Stimulated activated CD4-positive, alpha-beta T cell treated with anti-CD3 and anti-CD28 coated beads, Interleukin-4, amount 100 ng/mL, for 4 hours (primary cell): Measurements from ENCODE around the gene SOX18.
A peak's percentile ranks its signal among the peaks of the same experiment; 100 is the strongest.

Experiments used
- DNase-seq, 2 experiments: peaks; one replicate each; pipeline ENCODE4 v3.0.0-alpha.2; 2020

The SOX18 gene

DNA sequence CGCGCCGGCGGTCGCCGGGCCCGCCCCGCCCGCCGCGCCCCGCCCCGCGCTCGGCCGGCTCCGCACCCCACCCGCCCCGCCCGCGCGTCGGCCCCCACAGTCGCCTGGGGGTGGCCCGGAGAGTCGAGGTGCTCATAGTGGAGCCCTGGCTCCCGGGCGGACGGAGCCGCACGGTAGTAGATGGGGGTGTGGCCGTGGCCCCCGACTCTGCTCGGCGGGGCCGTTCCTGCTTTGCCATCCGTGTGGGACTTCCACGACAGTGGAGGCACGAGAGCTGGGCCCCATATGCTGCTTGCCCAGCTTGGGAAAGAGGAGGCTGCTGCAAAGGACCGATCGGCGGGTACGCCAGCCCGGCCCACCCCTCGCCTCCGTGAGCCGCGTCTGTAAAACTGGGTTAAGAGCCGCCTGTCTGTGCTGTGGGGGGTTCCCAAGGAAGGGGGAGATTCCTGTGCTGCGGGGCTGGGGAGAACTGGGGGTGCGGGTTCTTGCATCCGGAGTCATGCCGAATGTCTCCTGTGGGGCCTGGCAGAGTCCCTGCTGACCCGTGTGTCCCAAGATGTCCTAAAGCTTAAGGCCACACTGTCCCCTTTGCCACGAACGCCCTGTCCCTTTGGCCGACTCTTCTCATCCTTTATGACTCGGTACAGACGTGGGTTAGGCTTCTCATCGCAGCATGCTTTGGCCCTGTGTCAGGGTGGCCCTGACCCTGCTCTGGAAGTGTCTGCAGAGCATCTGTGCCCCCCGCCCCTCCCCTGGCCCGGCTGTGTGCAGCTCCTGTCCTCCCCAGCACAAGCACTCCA, 30.8 kb upstream of the SOX18 start, which contains the start of gene OPRL1:
Gene OPRL1 (plus strand): TSS at position 70 of the 800 bp plus-strand sequence. CDS start 12,639 bp downstream, outside the sequence.
- peak in 1 of 2 experiments; percentile 50 for DNase-seq

DNA sequence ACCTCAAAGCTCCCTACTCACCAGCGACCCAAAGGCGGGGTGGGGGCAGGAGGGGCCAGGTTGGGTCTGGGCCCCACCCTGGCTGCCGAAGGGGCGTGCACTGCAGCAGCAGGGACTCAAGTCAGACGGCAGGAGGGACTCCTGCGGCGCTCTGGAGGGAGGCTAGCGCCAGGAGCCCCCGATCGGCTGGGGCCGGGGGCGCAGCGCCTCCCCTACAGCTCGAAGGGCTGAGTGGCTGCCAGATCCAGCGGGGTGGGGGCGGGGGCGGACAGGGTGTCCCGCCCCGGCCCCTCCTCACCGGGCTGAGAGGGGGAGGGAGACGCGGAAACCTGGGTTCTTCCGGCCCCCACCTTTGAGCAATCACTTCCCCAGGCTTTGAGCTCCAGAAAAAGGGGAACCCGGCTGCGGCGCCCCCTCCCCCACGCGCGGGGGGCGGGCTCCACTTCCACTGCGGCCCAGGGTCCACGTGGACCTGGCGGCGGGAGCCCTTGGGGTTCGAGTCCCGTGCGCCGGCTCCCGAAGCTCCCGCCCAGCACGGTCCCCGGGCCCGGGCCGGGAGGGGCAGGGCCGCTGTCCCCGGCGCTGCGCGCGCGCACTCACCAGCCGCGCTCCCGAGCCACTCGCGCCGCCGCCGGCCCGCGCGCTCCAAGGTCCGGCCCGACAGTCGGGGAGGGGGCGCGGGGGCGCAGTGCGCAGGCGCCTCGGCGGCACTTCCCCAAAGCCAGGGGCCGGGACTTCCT, 30.0 kb upstream of the SOX18 start, which contains the start of gene RGS19:
Gene RGS19 (minus strand): TSS at position 246 of the 740 bp plus-strand sequence. CDS start 2,632 bp downstream, outside the sequence.
- peak; percentile 67 to 71 for DNase-seq

DNA sequence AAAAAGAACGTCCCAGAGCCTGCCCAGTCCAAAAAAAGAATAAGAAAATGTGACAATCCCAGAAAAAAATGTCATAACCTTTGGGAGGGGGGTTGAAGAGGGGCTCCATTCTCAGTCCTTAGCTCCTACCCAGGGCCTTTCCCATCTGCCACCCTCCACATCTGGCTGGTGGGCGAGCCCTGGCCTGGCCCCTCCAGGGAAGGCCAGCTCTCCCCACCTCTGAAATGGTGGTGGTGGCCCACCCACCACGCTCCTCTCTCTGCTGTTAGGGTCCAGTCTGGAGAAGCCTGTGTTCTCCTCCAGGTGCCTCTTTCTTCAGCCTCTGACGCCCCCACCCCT, 29.5 kb upstream of the SOX18 start:
- no peak for DNase-seq

DNA sequence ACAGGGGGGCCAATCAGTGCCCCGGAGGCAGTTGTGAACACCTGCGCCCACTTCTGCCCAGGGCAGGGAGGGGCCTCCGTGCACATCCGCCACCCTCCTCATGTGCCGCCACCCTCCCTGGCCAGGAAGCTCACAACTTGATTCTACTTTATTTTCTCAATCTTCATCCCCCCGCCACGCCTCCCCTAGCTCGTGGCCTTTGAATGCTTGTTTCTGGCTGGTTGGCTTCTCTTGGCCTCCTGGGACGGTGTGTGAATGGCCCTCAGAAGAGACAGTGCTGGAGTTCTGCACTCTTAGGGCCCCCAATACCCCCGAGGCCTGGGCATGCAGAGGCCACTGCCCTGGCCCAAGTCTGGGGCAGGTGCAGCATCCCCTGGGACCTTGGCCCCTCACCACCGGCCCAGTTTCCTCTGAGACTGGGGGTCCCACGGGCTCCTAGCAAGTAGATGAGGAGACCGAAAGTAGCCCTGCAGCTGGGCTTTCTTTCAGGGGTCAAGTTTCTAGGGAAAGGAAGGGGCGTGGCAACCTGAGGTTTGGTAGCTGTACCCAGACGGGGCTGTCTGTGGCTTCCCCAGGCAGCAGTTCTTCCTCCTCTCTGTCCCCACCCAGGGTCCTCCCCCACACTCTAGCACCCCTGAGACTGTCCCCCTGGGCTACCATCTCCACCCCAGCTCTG, 28.6 kb upstream of the SOX18 start:
- DNase-seq = peak; percentile 41 to 46

DNA sequence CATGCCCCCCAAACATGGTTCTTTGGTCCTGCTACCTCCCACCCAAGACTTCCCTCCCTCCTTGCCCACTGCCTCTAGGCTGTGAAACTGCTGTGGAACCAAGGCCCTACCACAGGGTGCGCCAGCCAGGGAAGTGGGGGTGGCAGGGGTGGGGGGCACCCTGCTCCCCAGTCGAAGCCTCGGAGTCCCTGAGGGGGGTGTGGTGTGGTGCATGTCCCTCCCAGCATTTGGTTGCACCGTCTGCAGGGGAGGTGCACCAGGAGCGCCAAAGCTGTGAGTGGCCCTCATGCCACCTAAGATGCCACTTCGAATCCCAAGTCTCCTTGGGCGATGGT, 28.1 kb upstream of the SOX18 start:
- DNase-seq = no peak

DNA sequence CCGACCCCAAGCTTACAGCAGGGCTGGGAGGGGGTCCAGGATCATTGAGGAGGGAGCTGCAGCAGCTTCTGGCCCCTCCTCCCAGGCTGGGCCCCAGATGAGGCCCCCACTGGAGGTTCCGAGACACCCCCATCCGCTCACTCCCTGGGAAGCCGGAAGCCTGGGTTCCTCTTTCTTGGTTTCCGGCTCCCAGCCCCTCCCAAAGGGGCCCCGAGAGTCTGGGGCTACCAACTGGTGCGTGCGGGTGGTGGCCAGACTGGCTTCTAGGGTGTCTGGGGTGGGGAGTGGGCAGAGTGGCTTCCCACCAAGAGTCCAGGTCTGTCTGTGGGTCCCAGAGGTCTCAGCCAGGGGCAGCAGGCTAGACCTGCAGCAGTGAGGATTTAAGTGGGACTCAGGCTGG, 27.7 kb upstream of the SOX18 start:
- no peak for DNase-seq

DNA sequence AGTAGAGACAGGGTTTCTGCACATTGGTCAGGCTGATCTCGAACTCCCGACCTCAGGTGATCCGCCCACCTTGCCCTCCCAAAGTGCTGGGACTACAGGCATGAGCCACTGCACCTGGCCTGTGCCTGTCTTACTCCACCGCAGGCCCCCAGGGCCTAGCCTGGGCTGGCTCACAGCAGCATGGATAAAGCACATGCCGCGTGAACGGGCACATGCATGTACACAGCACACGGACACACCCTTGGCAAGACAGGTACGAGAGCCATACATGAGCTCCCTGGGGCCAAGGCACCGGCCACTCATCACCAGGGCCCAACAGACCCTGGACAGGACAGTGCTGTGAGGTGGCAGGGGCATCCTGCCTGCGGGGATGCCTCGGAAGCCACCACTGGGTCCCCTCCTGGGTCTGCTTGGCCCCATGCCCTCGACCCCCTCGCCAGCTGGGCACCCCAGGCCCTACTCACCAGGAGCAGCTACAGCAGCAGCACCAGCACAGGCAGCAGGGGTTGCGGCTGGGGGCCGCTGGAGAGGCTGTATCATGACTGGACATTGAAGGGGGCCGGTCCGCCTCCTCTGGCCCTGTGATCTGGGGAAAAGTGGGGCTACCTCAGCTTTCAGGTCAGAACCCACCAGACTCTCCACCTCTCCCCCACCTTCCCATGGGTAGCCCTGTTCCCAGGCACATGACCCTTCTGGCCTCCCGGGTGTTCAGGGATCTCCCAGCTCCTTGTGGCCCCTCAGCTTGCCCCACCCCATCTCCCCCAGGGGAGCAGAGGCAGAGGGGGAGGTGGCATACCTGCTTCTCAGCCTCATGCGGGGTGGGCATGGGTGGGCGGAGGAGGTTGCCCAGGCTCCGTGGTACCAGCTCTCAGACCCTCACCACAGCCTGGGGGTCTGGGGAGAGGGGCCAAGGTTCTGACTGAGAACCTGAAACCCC, 26.9 kb upstream of the SOX18 start:
- DNase-seq = no peak

DNA sequence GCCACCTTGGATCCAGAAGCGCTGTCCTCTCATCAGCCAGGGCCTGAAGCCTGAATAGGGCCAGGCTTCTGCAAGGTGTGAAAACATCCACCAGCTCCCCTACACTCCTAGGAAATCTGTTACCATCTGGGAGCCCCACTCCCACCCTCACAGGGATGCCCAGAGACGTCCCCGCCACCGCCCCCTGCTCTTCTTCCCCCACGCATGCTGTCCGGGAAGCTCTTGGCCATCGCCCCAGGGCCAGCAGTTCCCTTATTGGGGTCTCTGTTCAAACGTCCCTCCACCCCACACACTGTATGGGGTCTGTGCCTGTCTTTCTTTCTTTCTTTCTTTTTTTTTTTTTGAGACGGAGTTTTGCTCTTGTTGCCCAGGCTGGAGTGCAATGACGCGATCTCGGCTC, 26.1 kb upstream of the SOX18 start:
- no peak for DNase-seq

DNA sequence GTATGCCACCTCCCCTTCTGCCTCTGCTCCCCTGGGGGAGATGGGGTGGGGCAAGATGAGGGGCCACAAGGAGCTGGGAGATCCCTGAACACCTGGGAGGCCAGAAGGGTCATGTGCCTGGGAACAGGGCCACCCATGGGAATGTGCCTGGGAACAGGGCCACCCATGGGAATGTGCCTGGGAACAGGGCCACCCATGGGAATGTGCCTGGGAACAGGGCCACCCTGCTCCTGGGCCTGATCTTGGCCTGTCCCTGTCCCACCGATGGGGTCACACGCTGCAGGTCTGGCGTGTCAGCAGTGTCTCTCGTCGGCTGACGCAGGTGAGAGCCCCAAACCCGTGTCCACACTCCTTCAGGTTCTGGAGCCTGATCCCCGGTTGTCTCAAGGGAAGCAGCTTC, 25.5 kb upstream of the SOX18 start:
- no peak for DNase-seq

DNA sequence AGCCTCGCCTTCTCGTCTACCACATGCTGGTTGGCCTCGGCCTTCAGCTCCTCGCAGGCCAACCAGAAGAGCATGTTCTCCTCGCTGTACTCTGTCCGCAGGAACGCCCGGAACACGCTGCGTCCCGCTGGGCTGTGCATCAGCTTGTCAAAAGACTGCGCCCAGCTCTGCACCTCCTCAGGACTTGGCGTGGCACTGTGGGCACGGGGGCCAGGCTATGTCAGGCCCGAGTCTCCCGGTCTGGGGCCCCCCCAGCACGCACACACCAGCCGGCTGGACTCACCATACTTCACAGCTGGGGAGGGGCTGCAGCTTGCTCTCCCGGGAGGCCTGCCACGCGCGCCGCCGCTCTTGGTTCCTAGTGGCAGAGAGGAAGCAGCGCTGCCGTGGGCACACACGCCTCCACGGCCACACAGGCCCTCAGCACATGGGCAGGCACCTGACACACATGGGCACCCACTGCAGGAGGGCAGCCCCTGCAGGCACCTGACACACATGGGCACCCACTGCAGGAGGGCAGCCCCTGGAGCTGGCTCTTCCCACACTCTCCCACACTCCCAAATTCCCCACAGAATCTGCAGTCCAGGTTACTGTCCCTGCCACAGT, 24.8 kb upstream of the SOX18 start:
- DNase-seq = no peak

DNA sequence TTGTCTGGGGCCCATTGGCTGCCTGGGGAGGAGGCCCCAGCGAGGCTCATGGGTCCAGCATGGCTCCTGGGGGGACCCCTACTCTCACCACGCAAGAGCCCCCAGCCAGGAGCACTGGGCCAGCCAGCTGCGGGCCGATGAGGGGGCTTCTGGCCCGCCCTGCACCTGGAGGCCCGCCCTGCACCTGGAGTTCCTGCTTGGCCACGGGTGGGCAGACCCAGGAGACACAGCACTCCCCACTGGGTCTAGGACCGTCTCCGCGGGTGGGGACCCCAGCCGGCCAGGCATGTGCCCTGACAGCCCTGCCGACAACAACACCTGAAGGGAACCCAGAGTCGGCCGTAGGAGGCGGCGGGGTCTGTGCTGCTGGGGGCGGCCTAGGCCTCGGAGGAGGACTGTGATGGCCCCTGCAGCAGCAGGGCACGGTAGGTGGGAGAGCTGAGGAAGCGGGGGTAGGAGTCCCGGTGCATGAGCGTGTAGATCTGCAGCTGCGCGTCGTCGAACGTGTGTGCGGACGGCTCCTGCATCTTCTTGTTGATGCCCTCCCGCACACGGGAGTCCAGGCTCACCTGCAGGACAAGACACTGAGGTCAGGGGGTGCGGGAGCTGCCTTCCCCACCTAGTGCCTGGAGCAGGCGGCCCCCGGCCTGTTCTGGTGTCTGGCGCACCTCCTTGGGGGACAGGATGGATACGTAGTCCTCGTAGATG, 24.2 kb upstream of the SOX18 start:
- no peak for DNase-seq

DNA sequence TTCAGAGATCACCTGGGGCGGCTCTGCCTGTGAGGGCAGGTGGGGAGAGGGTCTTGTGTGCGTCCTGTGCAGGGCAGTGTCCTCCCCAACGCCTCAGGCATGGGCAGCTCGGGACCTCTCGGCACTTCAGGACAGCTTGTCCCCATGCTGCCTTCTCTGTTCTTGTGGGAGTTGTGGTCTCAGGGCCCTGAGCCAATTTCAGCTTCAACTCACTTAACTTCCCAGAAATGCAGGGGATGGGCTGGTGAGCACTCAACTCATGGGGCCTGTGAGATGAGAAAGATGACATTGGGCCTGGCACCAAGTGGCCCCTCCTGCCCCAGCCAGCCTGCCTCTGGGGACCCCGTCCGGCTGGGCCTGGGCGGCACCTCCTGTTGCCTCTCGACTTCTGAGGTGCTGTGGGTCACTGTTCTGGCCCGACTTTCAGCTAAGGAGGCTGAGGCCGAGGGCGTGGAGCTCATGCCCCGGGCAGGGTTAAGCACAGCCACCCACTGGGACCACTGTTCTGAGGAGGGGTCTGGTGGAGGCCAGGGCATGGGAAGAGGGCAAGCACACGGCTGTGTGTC, 23.1 kb upstream of the SOX18 start:
- no peak for DNase-seq

DNA sequence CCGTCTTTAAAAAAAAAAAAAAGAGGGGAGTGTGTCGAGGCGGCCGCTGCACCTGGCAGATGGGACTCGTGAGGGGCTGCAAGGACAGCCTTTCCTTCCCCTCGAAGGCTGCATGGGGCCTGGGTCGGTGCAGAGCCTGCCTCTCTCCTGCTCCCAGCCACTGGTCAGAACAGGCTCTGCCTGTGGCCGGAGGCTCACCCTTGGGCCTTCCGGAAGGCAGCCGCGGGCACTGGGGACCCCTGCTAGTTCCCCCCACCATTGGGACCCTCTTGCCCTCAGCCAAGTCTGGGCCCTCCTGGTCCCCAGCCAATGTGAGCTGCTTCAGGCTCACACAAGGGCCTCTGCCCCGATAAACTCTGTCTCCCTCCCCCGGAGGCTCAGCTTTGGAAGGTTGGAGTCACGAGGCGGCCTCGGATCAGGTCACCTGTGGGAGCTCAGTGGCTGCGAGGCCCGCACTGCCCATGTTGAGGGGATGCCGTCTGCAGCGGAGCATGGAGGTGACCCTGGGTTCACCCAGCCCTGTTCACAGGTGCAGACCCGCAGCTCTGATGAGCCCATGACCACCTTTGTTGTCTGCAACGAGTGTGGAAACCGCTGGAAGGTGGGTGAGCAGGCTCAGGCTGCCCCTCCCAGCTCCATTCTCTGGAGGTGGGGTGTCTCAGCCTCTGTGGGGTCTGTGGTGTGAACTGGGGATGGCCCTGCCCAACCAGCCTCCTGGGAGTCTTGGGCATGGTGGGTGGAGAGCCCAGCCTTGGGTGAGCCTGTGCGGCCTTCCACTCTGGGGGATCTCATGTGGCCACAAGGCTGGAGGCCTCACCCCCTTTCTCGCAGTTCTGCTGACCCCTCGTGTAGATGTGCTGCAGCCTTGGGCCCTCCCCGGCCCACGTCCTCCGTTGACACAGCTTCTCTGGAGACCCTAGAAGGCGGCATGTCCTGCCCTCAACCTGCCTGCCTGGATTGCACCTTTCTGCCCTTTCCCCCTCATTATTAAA, 22.2 kb upstream of the SOX18 start:
- no peak for DNase-seq

DNA sequence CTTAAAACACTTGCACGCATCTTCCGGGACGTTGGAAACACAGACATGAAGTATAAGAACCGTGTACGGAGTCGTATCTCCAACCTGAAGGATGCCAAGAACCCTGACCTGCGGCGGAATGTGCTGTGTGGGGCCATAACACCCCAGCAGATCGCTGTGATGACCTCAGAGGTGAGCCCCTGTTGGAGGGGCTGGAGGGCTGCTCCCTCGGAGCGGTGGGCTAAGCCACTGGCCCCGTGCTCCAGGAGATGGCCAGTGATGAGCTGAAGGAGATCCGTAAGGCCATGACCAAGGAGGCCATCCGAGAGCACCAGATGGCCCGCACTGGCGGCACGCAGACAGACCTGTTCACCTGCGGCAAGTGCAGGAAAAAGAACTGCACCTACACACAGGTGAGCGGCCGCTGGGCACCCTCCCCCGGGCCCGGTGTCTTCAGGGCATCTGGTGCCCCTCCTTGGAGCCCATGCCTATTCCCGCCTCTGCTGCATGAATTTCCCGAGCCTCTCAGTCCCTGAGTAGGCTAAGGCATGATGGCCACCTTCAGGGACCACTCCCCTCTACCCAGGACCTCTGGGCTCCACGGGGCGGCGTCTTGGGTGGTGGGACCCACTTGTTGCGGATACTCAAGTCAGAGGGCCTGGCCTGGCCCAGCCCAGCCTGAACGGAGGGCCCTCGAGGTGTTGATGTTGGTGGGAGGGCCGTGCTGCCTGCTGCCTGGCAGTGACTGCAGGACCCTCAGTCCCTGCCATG, 21.0 kb upstream of the SOX18 start:
- DNase-seq = no peak

DNA sequence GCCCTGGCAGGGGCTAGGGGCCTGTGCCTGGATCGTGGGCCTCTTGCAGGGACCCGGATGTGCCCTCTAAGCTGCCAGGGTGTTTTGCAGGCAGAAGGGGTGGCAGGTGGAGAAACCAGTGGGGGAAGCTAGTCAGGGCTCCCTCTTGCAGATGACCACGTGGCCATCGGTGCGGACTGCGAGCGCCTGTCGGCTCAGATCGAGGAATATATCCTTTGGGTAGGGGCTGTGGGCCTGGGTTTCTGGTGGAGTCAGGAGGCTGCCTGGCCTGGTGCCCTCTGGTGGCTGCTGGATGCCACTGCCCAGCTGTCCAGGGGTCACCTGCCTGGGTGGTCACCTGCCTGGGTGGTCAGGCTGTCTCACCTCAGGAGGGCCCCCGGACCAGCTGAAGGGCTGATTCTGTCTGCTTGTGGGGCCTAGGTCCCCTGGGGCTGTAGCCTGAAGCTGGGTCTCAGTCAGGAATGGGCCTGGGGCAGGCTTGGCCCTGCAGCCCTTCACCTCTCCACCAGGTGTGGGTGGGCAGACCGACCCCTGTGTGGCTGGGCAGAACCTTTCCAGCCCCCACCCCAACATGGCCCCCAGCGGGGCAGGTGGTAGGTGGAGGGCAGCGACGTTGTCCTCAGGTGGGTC, 20.3 kb upstream of the SOX18 start:
- no peak for DNase-seq

DNA sequence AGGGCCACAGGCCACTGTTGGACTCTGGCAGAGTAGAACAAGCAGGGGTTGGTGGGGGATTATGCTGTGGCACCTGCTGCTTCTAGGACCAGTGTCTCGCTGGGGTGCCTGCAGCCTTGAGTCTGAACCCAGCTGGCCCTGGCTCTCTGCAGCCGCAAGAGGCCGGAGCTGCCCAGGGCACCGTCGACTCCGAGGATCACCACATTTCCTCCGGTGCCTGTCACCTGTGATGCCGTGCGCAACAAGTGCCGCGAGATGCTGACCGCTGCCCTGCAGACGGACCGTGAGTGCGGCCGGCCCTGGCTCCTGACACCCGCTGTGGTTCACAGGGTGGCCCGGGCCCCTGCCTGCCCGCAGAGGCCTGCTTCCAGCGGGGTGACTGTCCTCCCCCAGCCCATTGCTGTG, 19.8 kb upstream of the SOX18 start:
- no peak for DNase-seq

DNA sequence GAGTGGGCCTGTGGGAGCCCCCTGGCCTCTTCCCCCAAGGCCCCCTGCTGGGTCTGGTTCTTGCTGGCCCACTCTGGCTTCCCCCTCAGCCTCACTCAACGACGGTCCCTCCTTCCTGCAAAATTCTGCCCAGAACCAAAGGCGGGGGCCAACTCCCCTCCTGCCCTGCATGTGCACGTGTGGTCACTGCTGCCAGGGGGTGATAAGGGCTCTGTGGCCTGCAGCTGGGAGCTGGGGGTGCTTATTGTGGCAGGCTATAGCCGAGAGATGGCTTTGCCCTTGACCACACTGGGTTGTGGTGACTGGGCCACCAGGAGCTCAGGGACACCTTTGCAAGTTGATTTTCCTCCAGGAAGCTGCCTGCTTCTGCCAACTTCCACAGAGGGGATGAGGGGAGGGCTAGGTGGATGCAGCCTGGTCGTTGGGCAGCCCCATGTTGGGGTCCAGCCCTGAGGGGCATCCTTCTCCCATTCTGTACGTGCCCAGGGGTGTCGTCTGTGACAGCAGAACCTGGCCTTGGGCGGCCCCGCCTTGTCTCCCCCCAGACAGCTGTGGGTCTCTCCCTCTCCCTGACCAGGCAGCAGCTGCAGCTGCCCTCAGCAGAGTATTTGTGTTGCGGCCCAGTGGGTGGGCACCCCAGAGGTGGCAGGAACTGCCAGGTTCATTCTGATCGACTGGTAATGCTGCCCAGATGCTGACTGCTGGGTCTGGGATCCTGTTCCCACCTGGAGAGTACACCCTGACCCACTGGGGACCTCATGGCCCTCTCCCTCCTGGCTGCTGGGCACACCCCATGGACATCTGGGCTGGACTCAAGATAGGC, 19.2 kb upstream of the SOX18 start:
- DNase-seq = no peak
